Cardiac muscle cell (in vitro differentiated cells and primary cell): ENCODE measurements around the gene NFIA. TPM values are rescaled to one million over a fixed set of nuclear protein-coding genes. Genes with fewer than 3 reads are reported as not detected.

ENCODE experiments used
- DNase-seq, 2 donors: peaks; one replicate each; pipeline versions ENCODE4 v3.0.0 to v3.0.0-alpha.2; 2010 to 2017; ENCODE audit warnings: low read depth in 1 of 2, low spot score in 1 of 2
- H3K27ac ChIP-seq: fragments of 200-600 bp; sonication (generic); 2 replicates; pipeline ENCODE4 v1.5.1; 2016
- H3K27me3 ChIP-seq: fragments of 200-600 bp; sonication (generic); 2 replicates; pipeline ENCODE4 v1.6.0; 2016; ENCODE audit warnings: control low read depth
- H3K36me3 ChIP-seq: fragments of 200-600 bp; sonication (generic); 2 replicates; pipeline ENCODE4 v1.5.1; 2016; ENCODE audit warnings: control low read depth
- H3K4me1 ChIP-seq: fragments of 200-600 bp; sonication (generic); 2 replicates; pipeline ENCODE4 v1.8.1; 2017; ENCODE audit warnings: low read depth, mild to moderate bottlenecking, mixed run types
- H3K4me3 ChIP-seq: fragments of 200-600 bp; sonication (generic); 2 replicates; pipeline ENCODE4 v1.5.1; 2016; ENCODE audit warnings: mild to moderate bottlenecking
- H3K9me3 ChIP-seq: fragments of 200-600 bp; sonication (generic); 2 replicates; pipeline ENCODE4 v1.5.1; 2017; ENCODE audit warnings: low read depth, mild to moderate bottlenecking, control low read depth
- polyA plus RNA-seq: library from polyadenylated mRNA; unstranded; fragments of >200 nt; fragmentation: Nextera tagmentation; extraction: Ambion mirVana; gene quantifications from 2 replicates; pipeline ENCODE4 v1.2.1, GENCODE V29; 2016
- total RNA-seq: library from RNA; depleted of rRNA; stranded (reverse); fragments of >200 nt; gene quantifications from 2 replicates; pipeline ENCODE4 v1.2.3, GENCODE V29; 2016
- TF ChIP-seq, protein P1 (sequence below): IDR thresholded peaks from 2 replicates; pipeline ENCODE4 v1.5.1; 2012; ENCODE audit warnings: low read depth, mild to moderate bottlenecking, low read length

The NFIA gene
- total and polyA plus RNA-seq, 2 experiments from 2014 or later, result 10.1 to 12.0 TPM

DNA sequence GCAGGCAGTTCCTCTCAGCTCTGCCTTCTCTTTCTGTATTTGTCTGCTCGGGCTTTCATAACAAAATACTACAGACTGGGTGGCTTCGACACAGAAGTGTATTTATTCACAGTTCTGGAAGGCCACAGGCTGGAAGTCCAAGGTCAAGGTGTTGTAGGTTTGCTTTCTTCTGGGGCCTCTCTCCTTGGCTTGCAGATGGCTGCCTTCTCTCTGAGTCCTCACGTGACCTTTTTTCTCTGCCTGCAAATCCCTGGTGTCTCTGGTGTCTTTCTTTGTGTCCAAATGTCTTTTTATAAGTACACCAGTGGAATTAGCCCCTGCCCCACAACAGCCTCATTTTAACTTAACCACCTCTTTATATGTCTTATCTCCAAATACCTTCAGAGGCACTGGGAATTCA, 392.6 kb downstream of the NFIA start:
- Histone ChIP-seq H3K27me3 (peaks cover 34% of the 10 kb centered on the region), H3K27ac (no peak overlapping the region), H3K4me1 (no peaks in the 10 kb centered on the region), H3K4me3 (no peak overlapping the region), H3K36me3 (no peaks in the 10 kb centered on the region), H3K9me3 (no peaks in the 10 kb centered on the region)
- TF ChIP-seq, protein P1, sequence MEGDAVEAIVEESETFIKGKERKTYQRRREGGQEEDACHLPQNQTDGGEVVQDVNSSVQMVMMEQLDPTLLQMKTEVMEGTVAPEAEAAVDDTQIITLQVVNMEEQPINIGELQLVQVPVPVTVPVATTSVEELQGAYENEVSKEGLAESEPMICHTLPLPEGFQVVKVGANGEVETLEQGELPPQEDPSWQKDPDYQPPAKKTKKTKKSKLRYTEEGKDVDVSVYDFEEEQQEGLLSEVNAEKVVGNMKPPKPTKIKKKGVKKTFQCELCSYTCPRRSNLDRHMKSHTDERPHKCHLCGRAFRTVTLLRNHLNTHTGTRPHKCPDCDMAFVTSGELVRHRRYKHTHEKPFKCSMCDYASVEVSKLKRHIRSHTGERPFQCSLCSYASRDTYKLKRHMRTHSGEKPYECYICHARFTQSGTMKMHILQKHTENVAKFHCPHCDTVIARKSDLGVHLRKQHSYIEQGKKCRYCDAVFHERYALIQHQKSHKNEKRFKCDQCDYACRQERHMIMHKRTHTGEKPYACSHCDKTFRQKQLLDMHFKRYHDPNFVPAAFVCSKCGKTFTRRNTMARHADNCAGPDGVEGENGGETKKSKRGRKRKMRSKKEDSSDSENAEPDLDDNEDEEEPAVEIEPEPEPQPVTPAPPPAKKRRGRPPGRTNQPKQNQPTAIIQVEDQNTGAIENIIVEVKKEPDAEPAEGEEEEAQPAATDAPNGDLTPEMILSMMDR, result no peak
- no peak for DNase-seq

DNA sequence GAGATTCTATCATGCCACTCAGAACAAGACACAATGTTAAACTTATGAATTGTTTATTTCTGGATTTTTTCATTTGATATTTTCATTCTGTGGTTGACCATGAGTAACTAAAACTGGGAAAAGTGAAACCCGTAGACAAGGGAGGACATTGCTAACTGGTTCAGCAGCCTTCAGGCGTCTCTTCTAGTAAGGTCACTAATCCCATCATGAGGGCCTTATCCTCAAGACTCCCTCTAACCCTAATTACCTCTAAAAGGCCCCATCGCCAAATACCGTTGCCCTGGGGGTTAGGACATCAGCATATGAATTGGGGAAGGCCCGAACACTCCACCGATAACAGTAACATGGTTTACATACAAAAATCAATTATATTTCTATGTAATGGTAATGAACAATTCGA, 394.9 kb downstream of the NFIA start:
- Histone ChIP-seq H3K4me3 (no peak overlapping the region), H3K27ac (no peak overlapping the region), H3K36me3 (no peaks in the 10 kb centered on the region), H3K9me3 (no peaks in the 10 kb centered on the region), H3K4me1 (no peaks in the 10 kb centered on the region), H3K27me3 (peaks cover 37% of the 10 kb centered on the region)
- TF ChIP-seq, protein P1, result no peak
- DNase-seq, result no peak

DNA sequence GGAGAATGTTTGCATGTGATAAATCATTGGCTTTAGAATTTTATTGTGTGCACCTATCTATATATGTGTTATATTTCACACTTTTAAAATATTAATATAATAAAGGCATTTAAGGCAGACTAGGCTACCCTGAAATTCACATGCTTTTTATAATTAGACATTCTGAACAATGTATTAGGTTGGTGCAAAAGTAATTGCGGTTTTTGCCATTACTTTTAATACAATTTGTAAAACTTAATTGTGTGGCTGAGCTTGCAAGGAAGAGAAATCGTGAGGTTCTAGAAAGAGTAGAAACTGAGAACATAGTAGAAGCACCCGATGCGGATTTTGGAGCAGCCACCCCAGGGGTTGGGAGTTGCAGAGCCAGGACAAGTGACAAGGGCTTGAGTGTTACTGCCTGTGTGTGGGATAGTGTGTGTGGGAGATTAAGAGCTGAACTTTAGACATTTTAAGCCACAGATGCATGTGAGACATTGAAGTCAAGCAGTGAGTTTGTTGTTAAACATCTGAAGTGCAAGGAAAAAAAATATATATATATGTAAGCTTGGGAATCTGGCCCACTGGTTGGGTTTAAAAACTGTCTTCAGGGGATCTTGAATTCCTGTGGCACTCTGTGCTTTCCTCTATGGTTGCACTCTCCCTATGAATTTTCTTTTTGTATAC, 398.0 kb downstream of the NFIA start:
- H3K4me1 ChIP-seq, result no peaks in the 10 kb centered on the region
- peaks cover 33% of the 10 kb centered on the region for H3K27me3 ChIP-seq

DNA sequence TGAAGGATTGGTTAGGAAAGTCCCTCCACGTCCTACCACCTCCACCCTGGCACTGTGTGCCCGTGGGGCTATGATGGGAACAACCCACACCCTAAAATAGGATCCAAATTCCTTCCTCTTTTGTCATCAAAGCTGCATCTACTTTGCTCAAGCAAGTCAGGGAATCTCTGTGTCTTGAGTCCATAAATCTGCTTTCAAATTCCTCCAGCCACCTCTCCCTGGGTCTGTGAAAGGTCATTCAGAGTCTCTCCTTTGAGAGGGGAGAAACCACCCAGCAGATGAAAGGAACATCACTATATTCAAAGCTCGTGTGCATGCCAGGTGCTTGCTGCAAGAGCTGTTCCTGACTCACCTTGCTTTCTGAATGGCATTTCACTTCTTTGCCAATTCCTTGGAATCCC, 399.0 kb downstream of the NFIA start:
- Histone ChIP-seq H3K36me3 (no peaks in the 10 kb centered on the region), H3K27ac (no peak overlapping the region), H3K4me3 (no peak overlapping the region), H3K4me1 (no peaks in the 10 kb centered on the region), H3K27me3 (peaks cover 24% of the 10 kb centered on the region), H3K9me3 (no peaks in the 10 kb centered on the region)
- TF ChIP-seq, protein P1, result no peak
- DNase-seq, result no peak

More for the DNA sequence above, 398.0 kb downstream of the NFIA start:
- no peak overlapping the region for H3K4me3 ChIP-seq
- no peaks in the 10 kb centered on the region for H3K9me3 ChIP-seq
- no peak for DNase-seq
- no peak overlapping the region for H3K27ac ChIP-seq
- no peaks in the 10 kb centered on the region for H3K36me3 ChIP-seq
- TF ChIP-seq, protein P1, result no peak

DNA sequence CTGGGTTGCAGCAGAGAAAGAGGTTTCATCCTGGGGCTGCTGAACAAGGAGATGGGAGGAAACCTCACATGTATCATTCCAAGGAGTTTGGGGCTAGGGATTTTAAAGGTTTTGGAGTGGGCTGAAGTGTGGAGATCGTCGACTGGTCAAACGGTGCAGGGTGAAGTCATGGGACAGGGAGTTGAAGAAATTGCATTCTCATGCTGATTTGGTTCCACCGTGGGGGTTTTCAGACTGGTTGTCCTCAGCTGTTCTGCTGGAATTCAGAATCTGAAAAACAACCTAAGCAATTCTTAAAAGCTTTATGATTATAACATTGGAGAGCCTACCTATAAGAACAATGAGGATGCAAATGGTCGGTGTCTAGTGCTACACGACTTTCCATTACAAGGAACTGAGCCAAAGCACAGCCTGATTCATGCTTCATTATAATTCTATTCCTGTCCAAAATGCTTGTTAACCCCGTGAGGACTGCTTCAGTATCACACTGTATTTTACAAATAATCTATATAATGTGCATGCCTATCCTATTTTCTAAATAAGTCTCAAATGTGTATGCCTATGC, 399.9 kb downstream of the NFIA start:
- no peaks in the 10 kb centered on the region for H3K9me3 ChIP-seq
- TF ChIP-seq, protein P1, result no peak
- H3K27me3 ChIP-seq, result peaks cover 16% of the 10 kb centered on the region

More for the DNA sequence above, 399.9 kb downstream of the NFIA start:
- H3K4me1 ChIP-seq, result no peaks in the 10 kb centered on the region
- H3K36me3 ChIP-seq, result no peaks in the 10 kb centered on the region
- H3K4me3 ChIP-seq, result no peak overlapping the region
- DNase-seq, result peak in 1 of 2 donors; percentile 22
- H3K27ac ChIP-seq, result no peak overlapping the region
